K562 (cell line): ENCODE data around the gene AVPI1. TPM values are rescaled to one million over a fixed set of nuclear protein-coding genes. Genes with fewer than 3 reads are reported as not detected.
A peak's percentile ranks its signal among the peaks of the same experiment; 100 is the strongest.

ENCODE experiments used
- CTBP1 ChIP-seq: fragments of 450-650 bp; IDR thresholded peaks from 2 replicates; pipeline ENCODE4 v1.6.1; 2016; ENCODE audit warnings: borderline replicate concordance
- CTCFL ChIP-seq: IDR thresholded peaks from 2 replicates; pipeline ENCODE4 v1.6.1; 2011; ENCODE audit warnings: borderline replicate concordance, low read depth, mild to moderate bottlenecking, moderate library complexity, low read length; ENCODE audit not compliant: insufficient read depth, poor library complexity, severe bottlenecking
- FOXK1 ChIP-seq: sonication (generic); formaldehyde crosslinking; IDR thresholded peaks from 2 replicates; pipeline ENCODE4 v1.8.0; 2022; ENCODE audit warnings: missing genetic modification reagents, mild to moderate bottlenecking, borderline replicate concordance
- KLF1 ChIP-seq: fragments of 450-650 bp; IDR thresholded peaks from 2 replicates; pipeline ENCODE4 v1.6.1; 2016; ENCODE audit warnings: missing genetic modification characterization, missing compliant biosample characterization
- MEIS2 ChIP-seq: fragments of 450-650 bp; IDR thresholded peaks from 2 replicates; pipeline ENCODE4 v1.6.1; 2014; ENCODE audit warnings: mild to moderate bottlenecking; ENCODE audit not compliant: partially characterized antibody
- MTA2 ChIP-seq: fragments of 450-650 bp; IDR thresholded peaks from 2 replicates; pipeline ENCODE4 v1.6.1; 2016; ENCODE audit warnings: low read depth
- PRDM10 ChIP-seq: fragments of 450-650 bp; IDR thresholded peaks from 2 replicates; pipeline ENCODE4 v1.6.1; 2018; ENCODE audit not compliant: partially characterized antibody
- RAD21 ChIP-seq, 2 experiments: fragments of 250-450 bp in 1 of 2; fragments of 450-650 bp in 1 of 2; sonication (Bioruptor Pico) in 1 of 2; formaldehyde crosslinking in 1 of 2; IDR thresholded peaks in 1 of 2; conservative IDR thresholded peaks in 1 of 2; 2 replicates each; pipeline versions ENCODE4 v1.4.0 to v1.8.0; 2020 to 2022; ENCODE audit warnings: mild to moderate bottlenecking in 2 of 2, moderate library complexity in 1 of 2
- RBM15 ChIP-seq: fragments of 200-400 bp; formaldehyde crosslinking; IDR thresholded peaks from 2 replicates; pipeline ENCODE4 v1.6.1; 2018; ENCODE audit warnings: mild to moderate bottlenecking, low read length, moderate library complexity; ENCODE audit not compliant: insufficient read depth
- SIX5 ChIP-seq, 2 experiments: IDR thresholded peaks; 2 replicates each; pipeline ENCODE4 v1.6.1; 2011; ENCODE audit warnings: low read length in 2 of 2, borderline replicate concordance in 1 of 2, low read depth in 1 of 2, mild to moderate bottlenecking in 1 of 2, moderate library complexity in 1 of 2; ENCODE audit not compliant: insufficient read depth in 1 of 2
- SMAD1 ChIP-seq: fragments of 150-350 bp; IDR thresholded peaks from 2 replicates; pipeline ENCODE4 v1.6.1; 2014; ENCODE audit warnings: low read length, low read depth; ENCODE audit not compliant: partially characterized antibody
- SP1 ChIP-seq: sonication (generic); formaldehyde crosslinking; IDR thresholded peaks from 2 replicates; pipeline ENCODE4 v1.8.1; 2022; ENCODE audit warnings: mild to moderate bottlenecking, missing genetic modification reagents
- USF2 ChIP-seq: sonication (generic); formaldehyde crosslinking; IDR thresholded peaks from 2 replicates; pipeline ENCODE4 v1.5.0; 2020; ENCODE audit warnings: missing genetic modification reagents
- XRCC4 ChIP-seq: IDR thresholded peaks from one replicate; pipeline ENCODE4 v1.6.1; 2011; ENCODE audit not compliant: insufficient read depth, insufficient read length; ENCODE audit errors: extremely low read depth
- XRCC5 ChIP-seq: fragments of 200-400 bp; formaldehyde crosslinking; IDR thresholded peaks from 2 replicates; pipeline ENCODE4 v1.6.1; 2017; ENCODE audit warnings: low read depth, mild to moderate bottlenecking, low read length
- ZNF124 ChIP-seq: sonication (generic); formaldehyde crosslinking; IDR thresholded peaks from 2 replicates; pipeline ENCODE4 v1.8.1; 2022; ENCODE audit warnings: missing genetic modification reagents
- polyA plus RNA-seq, 8 experiments: library from polyadenylated mRNA; depleted of rRNA in 4 of 8; stranded (reverse) in 5 of 8; unstranded in 3 of 8; fragments of >200 nt; fragmentation: Nextera tagmentation in 2 of 8; fragmentation: Illumina TruSeq in 1 of 8; extraction: Ambion mirVana in 2 of 8; extraction: Trizol in 1 of 8; gene quantifications; 2 replicates each; pipeline versions ENCODE4 v1.2.1 to v1.2.3, GENCODE V29; 2011 to 2014; ENCODE audit warnings: inconsistent platforms in 1 of 8, missing spikeins in 1 of 8
- total RNA-seq, 7 experiments: library from RNA; depleted of rRNA in 6 of 7; stranded (reverse); fragments of >200 nt in 6 of 7; fragmentation: Illumina TruSeq in 2 of 7; extraction: Trizol in 2 of 7; gene quantifications; 2 replicates each; pipeline versions ENCODE4 v1.2.1 to v1.2.3, GENCODE V29; 2011 to 2021; ENCODE audit warnings: low replicate concordance in 1 of 7
- TF ChIP-seq, protein P1 (sequence below): fragments of 200-800 bp; sonication (Bioruptor generic); IDR thresholded peaks from 2 replicates; pipeline ENCODE4 v1.6.1; 2017; ENCODE audit warnings: missing genetic modification characterization, missing compliant biosample characterization

The AVPI1 gene
- total and polyA plus RNA-seq, 9 of the 15 experiments (the other 6 are each of a cell fraction or from before 2014, with no cell fraction given) = 0.90 to 10.4 (median 7.4) TPM

- TF ChIP-seq, protein P1, sequence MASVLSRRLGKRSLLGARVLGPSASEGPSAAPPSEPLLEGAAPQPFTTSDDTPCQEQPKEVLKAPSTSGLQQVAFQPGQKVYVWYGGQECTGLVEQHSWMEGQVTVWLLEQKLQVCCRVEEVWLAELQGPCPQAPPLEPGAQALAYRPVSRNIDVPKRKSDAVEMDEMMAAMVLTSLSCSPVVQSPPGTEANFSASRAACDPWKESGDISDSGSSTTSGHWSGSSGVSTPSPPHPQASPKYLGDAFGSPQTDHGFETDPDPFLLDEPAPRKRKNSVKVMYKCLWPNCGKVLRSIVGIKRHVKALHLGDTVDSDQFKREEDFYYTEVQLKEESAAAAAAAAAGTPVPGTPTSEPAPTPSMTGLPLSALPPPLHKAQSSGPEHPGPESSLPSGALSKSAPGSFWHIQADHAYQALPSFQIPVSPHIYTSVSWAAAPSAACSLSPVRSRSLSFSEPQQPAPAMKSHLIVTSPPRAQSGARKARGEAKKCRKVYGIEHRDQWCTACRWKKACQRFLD (CRISPR knock-in tag) = no peak
- no peak for TF ChIP-seq CTCFL
- no peak for TF ChIP-seq KLF1 (tag)
- no peak for TF ChIP-seq SP1 (CRISPR knock-in tag)
- TF ChIP-seq SIX5 (IDR thresholded peaks at IDR 0.05; ENCODE audit: borderline replicate concordance in 1 of 2, insufficient read depth in 1 of 2, low read depth in 1 of 2, low read length in 2 of 2) = no peak
- TF ChIP-seq USF2 (CRISPR knock-in tag) = no peak
- TF ChIP-seq CTBP1 = peak; percentile 43; the same call in 1 of the 2 replicates
- TF ChIP-seq RAD21 (CRISPR knock-in tag; conservative IDR thresholded peaks at IDR 0.05 in 1 of 2, IDR thresholded peaks at IDR 0.05 in 1 of 2) = no peak
- no peak for TF ChIP-seq ZNF124
- no peak for TF ChIP-seq MEIS2
- no peak for TF ChIP-seq RBM15
- TF ChIP-seq PRDM10 = no peak
- no peak for TF ChIP-seq FOXK1 (CRISPR knock-in tag)
- no peak for TF ChIP-seq XRCC5
- no peak for TF ChIP-seq SMAD1
- no peak for TF ChIP-seq MTA2
- no peak for TF ChIP-seq XRCC4
Observed at GRCh38 chr10:97673736-97674525, 13.1 kb downstream of the AVPI1 start (continued).
